OCI-LY3 (cell line): ENCODE measurements around the gene LRRC66.

Source experiments
- EZH2phosphoT487 ChIP-seq: fragments of 200-600 bp; shearing (Covaris generic); IDR thresholded peaks from 2 replicates; pipeline ENCODE4 v1.6.1; 2018; ENCODE audit warnings: antibody characterized with exemption, mixed run types, low read depth
- TF ChIP-seq, protein P1 (sequence below): fragments of 200-600, 300-600 bp; sonication (generic); IDR thresholded peaks from 2 replicates; pipeline ENCODE4 v1.5.1; 2014; ENCODE audit warnings: antibody characterized with exemption, low read length, low read depth

- TF ChIP-seq, protein P1, sequence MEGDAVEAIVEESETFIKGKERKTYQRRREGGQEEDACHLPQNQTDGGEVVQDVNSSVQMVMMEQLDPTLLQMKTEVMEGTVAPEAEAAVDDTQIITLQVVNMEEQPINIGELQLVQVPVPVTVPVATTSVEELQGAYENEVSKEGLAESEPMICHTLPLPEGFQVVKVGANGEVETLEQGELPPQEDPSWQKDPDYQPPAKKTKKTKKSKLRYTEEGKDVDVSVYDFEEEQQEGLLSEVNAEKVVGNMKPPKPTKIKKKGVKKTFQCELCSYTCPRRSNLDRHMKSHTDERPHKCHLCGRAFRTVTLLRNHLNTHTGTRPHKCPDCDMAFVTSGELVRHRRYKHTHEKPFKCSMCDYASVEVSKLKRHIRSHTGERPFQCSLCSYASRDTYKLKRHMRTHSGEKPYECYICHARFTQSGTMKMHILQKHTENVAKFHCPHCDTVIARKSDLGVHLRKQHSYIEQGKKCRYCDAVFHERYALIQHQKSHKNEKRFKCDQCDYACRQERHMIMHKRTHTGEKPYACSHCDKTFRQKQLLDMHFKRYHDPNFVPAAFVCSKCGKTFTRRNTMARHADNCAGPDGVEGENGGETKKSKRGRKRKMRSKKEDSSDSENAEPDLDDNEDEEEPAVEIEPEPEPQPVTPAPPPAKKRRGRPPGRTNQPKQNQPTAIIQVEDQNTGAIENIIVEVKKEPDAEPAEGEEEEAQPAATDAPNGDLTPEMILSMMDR, result no peak
- no peak for TF ChIP-seq EZH2phosphoT487
Observed at GRCh38 chr4:52054254-52054653, 34.1 kb upstream of the LRRC66 start.
